NCI-H2227 (cell line): ENCODE data around the gene FAM222A.

Experiments
- DNase-seq: peaks from one replicate; lab custom pipeline; 2025; ENCODE audit not compliant: unreplicated experiment; lab: John Stamatoyannopoulos, UW

FAM222A gene

DNA sequence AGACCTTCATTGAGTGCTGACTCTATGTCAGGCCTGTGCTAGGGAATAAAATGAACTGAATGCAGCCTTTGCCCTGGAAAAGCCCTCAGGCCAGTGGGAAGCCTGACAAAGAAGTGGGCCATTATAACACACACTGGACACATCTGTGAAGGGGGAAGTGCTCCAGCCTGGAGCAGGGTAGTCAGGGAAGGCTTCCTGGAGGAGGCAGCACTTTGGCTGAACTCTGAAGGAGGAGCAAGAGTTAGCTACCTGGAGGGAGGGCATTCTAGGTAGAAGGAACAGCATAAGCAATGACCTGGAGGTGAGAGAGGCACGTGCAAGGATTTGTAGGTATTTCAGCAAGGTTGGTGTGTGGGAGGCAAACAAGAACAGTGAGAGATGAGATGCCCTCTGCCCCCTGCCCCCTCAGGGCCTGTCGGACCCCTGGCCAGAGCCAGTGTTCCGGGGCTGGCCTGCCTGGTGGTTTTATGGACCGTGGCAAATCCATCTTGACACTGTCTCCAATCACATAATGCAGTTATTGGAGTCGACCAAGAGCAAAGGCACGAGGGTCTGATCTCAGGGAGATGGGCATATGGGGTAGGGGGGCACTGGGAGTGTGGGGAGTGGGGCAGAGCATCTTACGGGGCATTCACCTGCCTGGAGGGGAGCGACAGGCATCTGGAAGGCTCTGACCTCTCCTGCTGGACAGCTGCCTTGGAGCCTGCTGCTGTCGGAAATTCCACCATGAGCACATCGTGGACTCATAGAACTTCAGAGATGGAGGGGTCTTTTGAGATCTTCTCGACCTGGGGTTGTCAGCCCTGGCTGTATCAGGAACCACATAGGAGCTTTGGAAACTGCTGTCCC is 2.7 kb upstream of the FAM222A start:
- no peak for DNase-seq

GRCh38 chr12:109711596-109712461 is 1.8 kb upstream of the FAM222A start:
- peak; percentile 18 for DNase-seq

- DNase-seq, result peak; percentile 79
Measured at GRCh38 chr12:109714141-109714912, 702 bp downstream of the FAM222A start.

GRCh38 chr12:109714913-109715244 is 1.3 kb downstream of the FAM222A start:
- DNase-seq, result no peak

- peak; percentile 67 for DNase-seq
Measured at GRCh38 chr12:109715310-109716091, 1.9 kb downstream of the FAM222A start.

- DNase-seq, result peak; percentile 43
Measured at GRCh38 chr12:109716092-109716479, 2.5 kb downstream of the FAM222A start.

GRCh38 chr12:109716512-109717389 is 3.1 kb downstream of the FAM222A start:
- DNase-seq, result no peak

DNA sequence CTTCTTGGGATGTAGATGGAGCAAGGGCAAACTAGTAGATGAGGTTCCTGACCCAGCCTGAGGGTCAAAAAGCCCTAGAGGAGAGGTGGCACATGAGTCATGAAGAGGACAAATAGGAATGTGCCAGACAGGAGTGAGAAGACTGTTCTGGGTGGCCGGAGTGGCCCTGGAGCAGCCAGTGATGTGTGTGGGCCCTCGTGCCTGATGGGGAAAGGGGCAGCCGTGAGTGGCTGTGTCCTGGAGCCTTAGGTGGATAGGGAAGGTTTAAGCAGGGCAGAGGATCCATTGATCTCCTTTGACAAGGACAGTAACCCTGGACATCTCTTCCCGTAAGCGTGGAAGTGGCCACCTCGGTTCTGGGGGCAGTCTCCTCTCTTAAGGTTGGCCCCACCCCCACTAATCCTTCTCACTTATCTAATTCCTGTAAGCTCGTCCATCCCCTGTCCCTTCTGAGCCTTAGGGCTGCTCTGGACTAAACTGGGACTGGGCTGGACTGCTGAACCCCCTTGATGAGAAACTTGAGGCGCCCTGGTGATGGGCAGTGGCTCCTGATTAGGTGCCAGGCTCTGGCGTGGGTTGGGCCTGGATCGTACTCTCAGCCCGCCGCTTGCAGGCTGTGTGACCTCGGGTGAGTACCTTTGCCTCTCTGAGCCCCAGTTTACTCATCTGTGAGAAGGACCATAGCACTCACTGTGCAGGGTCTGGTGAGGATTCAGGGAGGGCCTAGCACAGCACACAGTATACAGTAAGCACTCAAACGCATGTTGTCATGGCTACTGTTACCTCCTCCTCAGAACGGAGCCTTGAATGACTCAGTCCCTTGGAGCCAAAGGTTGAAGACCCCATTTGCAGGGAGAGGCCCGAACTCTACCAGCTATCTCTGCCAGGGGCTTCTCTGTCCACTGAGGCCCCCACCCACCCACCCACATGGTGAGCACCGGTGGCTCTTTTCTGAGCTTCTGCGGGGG is 4.0 kb downstream of the FAM222A start:
- no peak for DNase-seq

DNA sequence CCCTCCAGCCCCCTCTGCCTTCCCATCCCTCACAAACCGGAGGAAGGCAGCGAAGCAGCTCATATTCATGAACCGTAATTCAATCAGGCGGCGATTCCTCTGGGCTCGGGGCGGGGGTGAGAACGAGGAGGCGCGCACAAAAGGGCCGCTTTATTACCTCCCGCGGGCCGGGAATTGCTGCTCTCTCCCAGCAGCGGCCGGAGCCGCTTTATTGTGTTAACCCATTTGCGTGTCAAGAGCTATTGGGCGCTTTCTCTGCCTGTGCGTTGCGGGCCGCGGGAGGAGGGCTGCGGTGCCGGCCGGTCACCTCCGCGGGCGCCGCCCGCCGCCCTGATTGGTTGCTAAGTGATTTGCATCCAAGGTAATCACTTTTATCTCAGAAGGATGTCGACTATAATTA is 4.8 kb downstream of the FAM222A start:
- DNase-seq, result peak; percentile 89

DNA sequence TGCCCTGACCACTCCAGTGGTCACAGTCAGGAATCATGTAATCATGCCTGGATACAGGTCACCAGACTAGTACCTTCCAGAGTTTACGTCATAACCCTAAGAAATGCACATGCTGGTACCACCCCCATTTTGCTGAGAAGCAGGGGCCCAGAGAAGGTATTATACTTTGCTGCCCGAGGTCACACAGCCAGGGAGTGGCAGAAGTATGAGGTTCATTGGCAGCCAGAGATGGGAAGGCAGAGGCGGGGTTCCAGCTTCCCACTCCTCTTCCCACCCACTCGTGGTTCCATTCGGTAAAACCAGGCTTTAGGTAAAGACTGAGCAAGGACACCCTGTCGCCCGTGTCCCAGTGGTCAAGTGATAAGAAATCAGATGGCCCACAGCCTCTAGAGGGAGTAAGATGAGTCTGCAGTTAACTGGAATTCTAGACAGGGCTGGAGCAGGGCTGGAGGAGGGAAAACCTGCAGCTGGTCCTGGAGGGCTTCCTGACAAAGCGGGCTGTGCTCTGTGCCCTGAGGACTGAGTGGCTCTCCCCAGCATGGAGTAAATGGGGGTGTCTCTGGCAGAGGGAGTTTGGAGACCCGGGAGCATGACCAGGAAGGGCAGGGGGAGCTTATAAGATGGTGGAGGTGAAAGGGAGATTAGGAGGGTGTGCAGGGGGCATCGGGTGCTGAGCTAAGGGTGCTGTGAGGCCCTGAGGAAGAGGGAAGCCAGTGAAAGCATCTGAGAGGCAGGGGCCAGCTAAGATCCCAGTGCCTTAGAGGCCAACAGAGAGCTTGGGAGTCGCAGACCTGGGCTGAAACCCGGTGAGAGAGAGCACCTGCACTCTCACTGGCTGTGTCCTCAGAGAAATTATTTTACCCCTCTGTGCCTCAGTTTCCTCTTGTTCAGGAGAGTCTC is 5.7 kb downstream of the FAM222A start:
- DNase-seq, result peak; percentile 41

DNA sequence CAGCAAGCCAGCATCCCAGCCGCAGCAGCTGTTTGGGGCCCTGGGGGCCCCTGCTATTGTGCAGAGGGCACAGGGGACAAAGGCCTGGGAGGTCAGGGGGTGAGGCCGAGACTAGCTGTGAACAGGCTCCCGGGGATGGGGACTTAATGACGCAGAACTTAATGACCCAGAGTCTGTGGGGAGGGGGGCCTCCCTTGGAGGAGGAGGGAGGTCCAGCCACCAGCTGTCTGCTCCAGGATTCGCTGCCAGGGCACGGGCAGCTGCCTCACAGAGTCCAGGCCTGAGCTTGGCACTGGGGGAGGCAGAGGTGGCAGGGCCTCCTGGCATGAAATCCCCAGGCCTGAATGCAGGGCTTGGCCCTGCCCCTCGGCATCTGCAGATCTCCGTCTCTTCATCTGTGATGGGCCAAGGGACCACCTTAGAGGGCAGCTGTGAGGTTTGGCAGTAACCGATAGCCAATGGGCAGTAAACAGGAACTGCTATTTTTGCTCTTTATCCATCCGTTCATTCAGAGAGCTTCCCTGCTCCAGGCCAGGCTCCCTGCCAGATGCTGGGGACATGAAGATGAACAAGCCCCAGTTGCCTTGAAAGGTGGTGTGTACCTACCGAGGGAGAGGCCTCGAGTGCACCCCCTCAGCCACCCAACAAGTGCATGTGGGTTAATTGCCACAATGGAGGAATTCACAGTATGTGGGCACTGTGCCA is 6.7 kb downstream of the FAM222A start:
- no peak for DNase-seq

DNA sequence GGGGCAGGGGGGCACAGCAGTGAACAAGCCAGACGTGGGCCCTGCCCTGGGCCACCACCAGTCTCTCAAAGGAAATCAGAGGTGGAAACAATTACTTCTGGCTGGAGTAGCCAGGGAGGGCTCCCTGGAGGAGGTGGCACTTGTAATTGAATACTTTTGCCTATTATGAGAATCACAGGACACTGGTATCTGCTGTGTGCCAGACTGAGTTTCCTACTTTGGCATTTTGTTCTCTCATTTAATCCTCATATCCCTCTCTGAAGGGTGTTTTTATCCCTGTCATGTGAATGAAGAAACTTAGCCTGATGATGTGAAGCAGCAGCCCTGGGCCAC is 7.2 kb downstream of the FAM222A start:
- no peak for DNase-seq

- DNase-seq, result no peak
Measured at GRCh38 chr12:109721276-109721675, 7.7 kb downstream of the FAM222A start.

DNA sequence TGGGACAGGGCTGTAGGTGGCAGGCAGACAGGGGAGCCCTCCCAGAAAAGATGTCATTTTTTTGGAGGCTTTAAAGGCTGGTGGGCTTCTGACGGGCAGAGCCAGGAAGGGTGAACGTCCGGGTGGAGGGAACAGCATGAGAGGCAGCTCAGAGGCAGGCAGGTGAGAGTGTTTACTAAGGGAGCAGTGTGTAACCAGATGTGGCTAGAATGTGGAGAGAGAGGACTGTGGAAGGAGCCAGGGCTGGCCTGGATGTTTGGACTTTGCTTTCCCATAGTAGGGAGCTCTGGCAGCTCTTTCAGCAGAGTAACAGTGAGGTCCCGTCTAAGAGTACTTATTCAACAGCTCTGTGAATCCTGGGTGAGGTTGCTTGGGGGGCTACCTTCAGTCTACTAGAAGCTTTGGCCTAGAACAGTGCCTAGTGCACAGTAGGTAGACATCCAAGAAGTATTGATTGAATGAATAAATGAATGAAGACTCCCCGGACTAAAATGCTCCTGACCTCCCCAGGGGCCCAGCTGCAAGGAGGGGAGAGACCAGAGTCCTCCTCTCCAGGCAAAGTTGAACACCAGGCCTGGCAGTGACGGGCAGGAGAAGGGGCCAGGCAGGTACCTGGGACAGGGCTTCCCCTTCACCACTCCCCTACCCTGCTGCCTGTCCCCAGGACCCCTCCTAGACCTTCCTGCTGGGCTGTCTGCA is 8.5 kb downstream of the FAM222A start:
- DNase-seq, result no peak

DNA sequence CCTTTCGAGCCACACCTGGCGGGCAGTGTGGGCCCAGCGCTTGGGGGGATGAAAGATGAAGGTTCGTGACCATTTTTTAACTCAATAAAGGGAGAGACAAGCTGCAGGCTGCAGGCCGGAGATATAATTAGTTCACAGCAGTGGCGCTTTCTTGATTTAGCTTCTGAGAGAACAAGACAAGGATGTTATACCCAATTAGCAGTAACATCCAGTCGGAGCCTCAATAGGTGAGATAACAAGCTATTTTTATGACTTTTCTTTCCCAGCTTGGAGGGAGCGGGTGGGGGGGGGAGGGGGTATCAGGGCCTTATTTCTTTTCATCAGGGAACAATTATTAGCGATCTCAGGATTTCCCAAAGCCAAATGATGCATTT is 9.1 kb downstream of the FAM222A start:
- no peak for DNase-seq

DNA sequence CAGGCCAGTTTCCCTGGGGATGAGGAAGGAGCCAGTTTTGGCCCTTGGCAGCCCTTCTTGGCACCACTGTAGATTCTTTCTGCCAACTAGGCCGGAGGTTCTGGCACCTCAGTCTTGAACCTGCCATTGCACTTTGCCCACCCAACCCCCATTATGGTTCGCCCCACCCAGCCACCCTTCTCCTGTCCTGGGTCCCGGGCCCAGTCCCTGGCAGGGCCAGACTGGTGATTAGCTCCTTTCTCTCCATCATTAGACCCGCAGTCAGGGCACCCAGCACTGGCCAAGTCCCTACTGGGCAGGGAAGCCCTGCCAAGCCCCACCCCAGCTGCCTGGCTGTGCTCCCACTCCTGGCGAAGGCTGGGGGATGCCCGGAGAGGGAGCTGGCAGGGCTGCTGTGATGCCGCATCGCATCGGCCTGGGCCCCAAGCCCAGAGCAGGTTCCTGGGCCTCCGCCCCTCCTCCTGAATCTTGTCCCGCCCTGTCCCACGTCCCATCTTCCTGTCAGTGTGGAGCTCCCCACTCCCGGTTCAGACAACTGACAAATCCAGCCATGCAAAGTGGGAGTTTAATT is 9.8 kb downstream of the FAM222A start:
- no peak for DNase-seq
